ENCODE data around the gene ACTL6B. TPM values are rescaled to one million over a fixed set of nuclear protein-coding genes. Genes with fewer than 3 reads are reported as not detected.
A peak's percentile ranks its signal among the peaks of the same experiment; 100 is the strongest.
"Not testable (repeated sequence)": the region's sequence is repeated elsewhere in the genome, so short reads cannot be mapped to it uniquely, and the experiment has no call there.

Gene ACTL6B
- polyA plus RNA-seq, 2 donors = not detected

DNA sequence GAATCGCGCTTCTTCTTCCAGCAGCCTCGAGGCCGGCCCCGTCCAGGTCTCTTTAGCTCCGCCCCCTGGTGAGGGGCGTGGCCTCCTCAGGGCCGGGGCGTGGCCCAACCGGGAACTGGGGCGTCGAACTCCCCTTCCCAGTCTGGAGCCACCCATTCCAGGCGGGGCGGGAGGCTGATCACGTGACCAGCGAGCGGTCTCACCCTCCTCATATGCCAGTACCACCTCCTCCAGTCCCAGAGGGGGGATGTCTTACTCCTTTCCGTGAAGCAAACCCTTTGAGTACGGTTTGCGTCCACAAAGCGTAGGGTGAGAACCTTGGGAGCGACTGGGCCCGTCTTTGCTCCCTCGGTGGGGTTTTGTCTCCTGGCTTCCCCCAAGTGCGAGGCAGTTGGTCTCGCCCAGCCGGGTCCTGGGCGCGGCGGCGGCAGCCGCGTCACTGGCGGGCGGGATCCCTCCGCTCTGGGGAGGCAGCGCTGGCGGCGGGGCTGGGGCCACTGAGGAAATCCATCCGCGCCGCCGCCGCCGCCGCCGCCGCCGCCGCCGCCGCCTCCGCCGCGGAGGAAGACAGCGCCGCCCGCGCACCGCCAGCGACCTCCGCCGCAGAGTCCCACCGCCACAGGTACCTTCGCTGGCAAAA, 17.2 kb upstream of the ACTL6B start, which contains the start of gene GNB2:
Gene GNB2, plus strand, starts transcription at position 439 of the 640 bp plus-strand sequence. CDS start 2,526 bp downstream, outside the sequence.
- H3K27me3 ChIP-seq (ENCODE audit: control insufficient read depth in 1 of 2, insufficient read depth in 2 of 2, low read length in 2 of 2) = no peaks in the 10 kb centered on the region
- H3K36me3 ChIP-seq (ENCODE audit: control insufficient read depth in 2 of 2, insufficient read depth in 2 of 2, low read length in 1 of 2) = peaks cover 16 to 19% of the 10 kb centered on the region in 2 donors
- no peaks in the 10 kb centered on the region for H3K9me3 ChIP-seq (ENCODE audit: control insufficient read depth in 2 of 2, insufficient read depth in 1 of 2, low read depth in 1 of 2, low read length in 1 of 2)
- H3K4me1 ChIP-seq (ENCODE audit: control insufficient read depth in 2 of 2, insufficient read depth in 2 of 2, low read length in 1 of 2) = peaks cover 2 to 4% of the 10 kb centered on the region in 2 donors
- 0% methylated on average over 31 to 64 of the region's 65 CpGs for WGBS, 2 donors
- H3K4me3 ChIP-seq (ENCODE audit: low read depth in 1 of 2, low read length in 2 of 2) = peak within 1 kb of the TSS; percentile 86 to 96
- peak within 1 kb of the TSS; percentile 96 to 97 for H3K27ac ChIP-seq (ENCODE audit: low read depth in 2 of 2, low read length in 1 of 2)

DNA sequence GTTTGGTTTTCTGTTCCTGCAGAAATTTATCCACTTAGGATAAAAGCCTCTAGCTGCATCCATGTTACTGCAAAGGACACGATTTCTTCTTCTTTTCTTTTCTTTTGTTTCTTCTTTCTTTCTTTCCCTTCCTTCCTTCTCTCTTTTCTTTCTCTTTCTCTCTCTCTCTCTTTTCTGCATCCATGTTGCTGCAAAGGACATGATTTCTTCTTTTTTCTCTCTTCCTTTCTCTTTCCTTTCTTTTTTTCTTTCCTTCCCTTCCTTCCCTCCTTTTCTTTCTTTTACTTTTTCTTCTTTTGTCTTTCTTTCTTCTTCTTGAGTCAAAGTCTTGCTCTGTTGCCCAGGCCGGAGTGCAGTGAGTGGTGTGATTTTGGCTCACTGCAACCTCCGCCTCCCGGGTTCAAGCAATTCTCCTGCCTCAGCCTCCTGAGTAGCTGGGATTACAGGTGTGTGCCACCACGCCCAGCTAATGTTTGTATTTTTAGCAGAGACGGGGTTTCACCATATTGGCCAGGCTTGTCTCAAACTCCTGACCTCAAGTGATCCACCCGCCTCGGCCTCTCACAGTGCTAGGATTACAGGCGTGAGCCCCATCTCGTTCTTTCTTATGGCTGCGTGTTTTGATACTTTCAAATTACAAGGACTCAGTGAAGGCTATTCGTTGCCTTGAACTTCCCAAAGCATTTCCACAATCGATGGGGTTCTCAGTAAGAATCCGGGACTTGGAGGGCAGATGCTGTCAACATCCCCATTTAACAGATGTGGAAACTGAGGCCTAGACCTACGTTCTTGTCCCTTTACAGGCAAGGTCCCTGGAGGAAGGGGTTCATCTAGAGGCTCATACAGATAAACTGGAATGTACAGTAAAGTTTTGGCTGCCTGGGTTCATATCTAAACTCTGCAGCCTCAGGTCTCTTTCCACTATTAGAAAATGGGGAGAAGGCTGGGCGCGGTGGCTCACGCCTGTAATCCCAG, 15.4 kb upstream of the ACTL6B start:
- Histone ChIP-seq H3K36me3 (ENCODE audit: control insufficient read depth in 2 of 2, insufficient read depth in 2 of 2, low read length in 1 of 2) (peaks cover 1 to 3% of the 10 kb centered on the region in 2 donors), H3K27ac (ENCODE audit: low read depth in 2 of 2, low read length in 1 of 2) (no peak overlapping the region), H3K4me1 (ENCODE audit: control insufficient read depth in 2 of 2, insufficient read depth in 2 of 2, low read length in 1 of 2) (peaks cover 2 to 3% of the 10 kb centered on the region in 2 donors), H3K4me3 (ENCODE audit: low read depth in 1 of 2, low read length in 2 of 2) (no peak overlapping the region), H3K27me3 (ENCODE audit: control insufficient read depth in 1 of 2, insufficient read depth in 2 of 2, low read length in 2 of 2) (no peaks in the 10 kb centered on the region), H3K9me3 (ENCODE audit: control insufficient read depth in 2 of 2, insufficient read depth in 1 of 2, low read depth in 1 of 2, low read length in 1 of 2) (no peaks in the 10 kb centered on the region)
- WGBS, 2 donors = 91 to 92% methylated on average over 18 of the region's 18 CpGs

DNA sequence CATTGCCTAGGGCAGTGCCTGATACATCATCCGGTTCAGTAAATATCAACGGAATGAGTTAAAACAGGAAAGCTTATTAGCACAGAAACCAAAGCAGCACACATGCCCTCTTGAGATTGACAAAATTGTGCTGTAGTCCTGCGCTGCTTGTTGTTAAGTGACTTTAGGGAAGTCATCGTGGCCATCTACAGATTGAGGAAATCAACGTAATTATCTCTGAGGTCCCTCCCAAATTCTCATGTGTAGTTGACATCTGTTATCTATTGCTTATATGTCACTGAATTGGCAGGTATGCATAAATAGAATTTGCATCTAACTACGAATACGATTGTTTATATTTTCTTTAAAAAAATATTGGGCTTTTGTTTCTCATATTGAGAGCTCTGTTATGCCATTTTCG, 13.8 kb upstream of the ACTL6B start:
- Histone ChIP-seq H3K27me3 (ENCODE audit: control insufficient read depth in 1 of 2, insufficient read depth in 2 of 2, low read length in 2 of 2) (no peaks in the 10 kb centered on the region), H3K27ac (ENCODE audit: low read depth in 2 of 2, low read length in 1 of 2) (no peak overlapping the region), H3K4me1 (ENCODE audit: control insufficient read depth in 2 of 2, insufficient read depth in 2 of 2, low read length in 1 of 2) (no peaks in the 10 kb centered on the region), H3K4me3 (ENCODE audit: low read depth in 1 of 2, low read length in 2 of 2) (no peak overlapping the region), H3K36me3 (ENCODE audit: control insufficient read depth in 2 of 2, insufficient read depth in 2 of 2, low read length in 1 of 2) (no peaks in the 10 kb centered on the region), H3K9me3 (ENCODE audit: control insufficient read depth in 2 of 2, insufficient read depth in 1 of 2, low read depth in 1 of 2, low read length in 1 of 2) (no peaks in the 10 kb centered on the region)
- WGBS, 2 donors = 68 to 73% methylated on average over 8 of the region's 8 CpGs

DNA sequence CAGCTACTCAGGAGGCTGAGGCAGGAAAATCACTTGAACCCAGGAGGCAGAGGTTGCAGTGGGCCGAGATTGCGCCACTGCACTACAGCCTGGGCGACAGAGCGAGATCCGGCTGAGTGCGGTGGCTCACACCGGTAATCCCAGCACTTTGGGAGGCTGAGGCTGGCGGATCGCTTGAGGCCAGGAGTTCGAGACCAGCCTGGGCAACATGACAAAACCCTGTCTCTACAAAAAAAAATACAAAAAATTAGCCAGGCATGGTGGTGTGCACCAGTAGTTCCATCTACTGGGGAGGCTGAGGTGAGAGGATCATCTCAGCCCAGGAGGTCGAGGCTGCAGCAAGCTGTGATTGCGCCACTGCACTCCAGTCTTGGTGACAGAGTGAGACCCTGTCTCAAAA, 12.9 kb upstream of the ACTL6B start:
- 94 to 96% methylated on average over 12 of the region's 12 CpGs for WGBS, 2 donors
- not testable (repeated sequence) for H3K9me3 ChIP-seq (ENCODE audit: control insufficient read depth in 2 of 2, insufficient read depth in 1 of 2, low read depth in 1 of 2, low read length in 1 of 2); H3K36me3 ChIP-seq (ENCODE audit: control insufficient read depth in 2 of 2, insufficient read depth in 2 of 2, low read length in 1 of 2); H3K4me1 ChIP-seq (ENCODE audit: control insufficient read depth in 2 of 2, insufficient read depth in 2 of 2, low read length in 1 of 2); H3K27ac ChIP-seq (ENCODE audit: low read depth in 2 of 2, low read length in 1 of 2); H3K27me3 ChIP-seq (ENCODE audit: control insufficient read depth in 1 of 2, insufficient read depth in 2 of 2, low read length in 2 of 2); H3K4me3 ChIP-seq (ENCODE audit: low read depth in 1 of 2, low read length in 2 of 2)

DNA sequence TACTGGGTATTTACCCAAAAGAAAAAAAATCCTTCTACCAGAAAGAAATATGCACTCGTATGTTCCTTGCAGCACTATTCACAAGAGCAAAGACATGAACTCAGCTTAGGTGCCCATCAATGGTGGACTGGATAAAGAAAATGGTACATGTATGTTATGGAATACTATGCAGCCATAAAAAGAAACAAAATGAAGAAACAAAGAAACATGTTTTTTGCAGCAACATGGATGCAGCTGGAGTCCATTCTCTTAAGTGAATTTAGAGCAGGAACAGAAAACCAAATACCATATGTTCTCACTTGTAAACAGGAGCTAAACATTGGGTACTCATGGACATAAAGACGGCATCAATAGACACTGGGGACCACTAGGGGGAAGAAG, 11.8 kb upstream of the ACTL6B start:
- WGBS, 2 donors = 82 to 91% methylated on average over 2 of the region's 2 CpGs
- Histone ChIP-seq H3K4me3 (ENCODE audit: low read depth in 1 of 2, low read length in 2 of 2) (no peak overlapping the region), H3K27ac (ENCODE audit: low read depth in 2 of 2, low read length in 1 of 2) (no peak overlapping the region), H3K9me3 (ENCODE audit: control insufficient read depth in 2 of 2, insufficient read depth in 1 of 2, low read depth in 1 of 2, low read length in 1 of 2) (no peaks in the 10 kb centered on the region), H3K27me3 (ENCODE audit: control insufficient read depth in 1 of 2, insufficient read depth in 2 of 2, low read length in 2 of 2) (no peaks in the 10 kb centered on the region), H3K36me3 (ENCODE audit: control insufficient read depth in 2 of 2, insufficient read depth in 2 of 2, low read length in 1 of 2) (no peaks in the 10 kb centered on the region), H3K4me1 (ENCODE audit: control insufficient read depth in 2 of 2, insufficient read depth in 2 of 2, low read length in 1 of 2) (no peaks in the 10 kb centered on the region)

DNA sequence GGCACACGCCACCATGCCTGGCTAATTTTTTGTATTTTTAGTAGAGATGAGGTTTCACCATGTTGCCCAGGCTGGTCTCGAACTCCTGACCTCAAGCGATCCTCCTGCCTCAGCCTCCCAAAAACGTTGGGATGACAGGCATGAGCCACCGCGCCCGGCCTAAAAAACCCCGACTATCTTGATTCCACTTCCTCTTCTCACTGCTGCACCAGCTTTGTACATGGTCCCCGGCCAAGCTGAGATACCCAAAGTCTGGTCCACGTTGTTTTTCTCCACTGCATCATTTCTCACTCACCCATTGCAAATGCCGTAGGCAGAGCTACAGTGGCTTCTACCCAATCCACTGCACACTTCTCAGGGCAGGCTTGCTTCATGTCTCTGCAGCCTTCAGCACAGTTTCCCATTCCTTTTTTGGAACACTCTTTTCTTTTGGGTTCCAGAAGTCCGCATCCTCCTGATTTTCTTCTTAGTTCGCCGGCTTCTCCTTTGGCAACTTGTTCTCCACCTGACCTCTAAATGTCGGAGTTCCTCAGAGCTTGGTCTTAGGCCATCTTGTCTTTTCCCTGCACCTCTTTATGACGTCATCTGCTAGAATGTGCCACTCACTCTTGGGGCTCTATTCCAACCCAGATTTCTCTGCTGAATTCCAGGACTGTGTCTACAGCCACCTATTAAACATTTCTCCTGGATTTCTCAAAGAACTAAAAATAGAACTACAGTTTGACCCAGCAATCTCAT, 11.3 kb upstream of the ACTL6B start:
- WGBS, 2 donors = 73 to 79% methylated on average over 16 of the region's 16 CpGs

DNA sequence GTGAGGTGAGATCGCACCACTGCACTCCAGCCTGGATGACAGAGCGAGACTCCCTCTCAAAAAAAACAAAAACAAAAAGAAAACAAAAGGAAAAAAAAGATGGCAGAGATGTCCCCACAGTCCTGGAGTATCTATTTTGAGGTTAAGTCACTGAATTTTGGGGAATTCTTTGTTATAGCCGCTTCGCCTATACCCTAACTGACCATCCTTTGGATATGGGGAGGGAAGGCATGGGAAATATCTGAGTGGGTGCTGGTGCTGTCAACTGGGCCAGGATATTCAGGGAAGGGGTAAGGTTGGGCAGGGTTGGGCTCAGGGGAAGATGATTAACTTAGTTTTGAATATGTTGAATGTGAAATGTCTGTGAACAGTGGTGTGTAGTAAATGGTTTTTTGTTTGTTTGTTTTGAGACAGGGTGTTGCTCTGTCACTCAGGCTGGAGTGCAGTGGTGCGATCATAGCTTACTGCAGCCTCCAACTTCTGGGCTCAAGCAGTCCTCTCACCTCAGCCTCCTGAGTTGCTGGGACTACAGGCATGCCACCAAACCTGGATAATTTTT, 9.0 kb upstream of the ACTL6B start:
- Histone ChIP-seq H3K27ac (ENCODE audit: low read depth in 2 of 2, low read length in 1 of 2) (no peak overlapping the region), H3K36me3 (ENCODE audit: control insufficient read depth in 2 of 2, insufficient read depth in 2 of 2, low read length in 1 of 2) (no peaks in the 10 kb centered on the region)
- WGBS, 2 donors = 92 to 96% methylated on average over 5 of the region's 5 CpGs

More for the DNA sequence above, 11.3 kb upstream of the ACTL6B start:
- Histone ChIP-seq H3K27me3 (ENCODE audit: control insufficient read depth in 1 of 2, insufficient read depth in 2 of 2, low read length in 2 of 2) (no peaks in the 10 kb centered on the region), H3K9me3 (ENCODE audit: control insufficient read depth in 2 of 2, insufficient read depth in 1 of 2, low read depth in 1 of 2, low read length in 1 of 2) (no peaks in the 10 kb centered on the region), H3K4me1 (ENCODE audit: control insufficient read depth in 2 of 2, insufficient read depth in 2 of 2, low read length in 1 of 2) (no peaks in the 10 kb centered on the region), H3K27ac (ENCODE audit: low read depth in 2 of 2, low read length in 1 of 2) (no peak overlapping the region), H3K4me3 (ENCODE audit: low read depth in 1 of 2, low read length in 2 of 2) (no peak overlapping the region), H3K36me3 (ENCODE audit: control insufficient read depth in 2 of 2, insufficient read depth in 2 of 2, low read length in 1 of 2) (no peaks in the 10 kb centered on the region)

DNA sequence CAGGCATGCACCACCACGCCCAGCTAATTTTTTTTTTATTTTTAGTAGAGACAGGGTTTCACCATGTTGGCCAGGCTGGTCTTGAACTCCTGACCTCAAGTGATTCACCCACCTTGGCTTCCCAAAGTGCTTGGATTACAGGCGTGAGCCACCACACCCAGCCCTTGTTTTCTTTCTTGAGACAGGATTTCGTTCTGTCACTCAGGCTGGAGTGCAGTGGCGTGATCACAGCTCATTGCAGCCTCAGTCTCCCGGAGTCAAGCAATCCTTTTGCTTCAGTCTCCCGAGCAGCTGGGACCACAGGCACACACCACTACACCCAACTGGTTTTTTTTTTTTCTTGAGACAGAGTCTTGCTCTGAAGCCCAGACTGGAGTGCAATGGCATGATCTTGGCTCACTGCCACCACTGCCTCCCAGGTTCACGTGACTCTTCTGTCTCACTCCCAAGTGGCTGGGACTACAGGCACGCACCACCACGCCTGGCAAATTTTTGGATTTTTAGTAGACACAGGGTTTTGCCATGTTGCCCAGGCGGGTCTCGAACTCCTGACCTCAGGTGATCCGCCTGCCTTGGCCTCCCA, 6.0 kb upstream of the ACTL6B start:
- not testable (repeated sequence) for H3K36me3 ChIP-seq (ENCODE audit: control insufficient read depth in 2 of 2, insufficient read depth in 2 of 2, low read length in 1 of 2); H3K27me3 ChIP-seq (ENCODE audit: control insufficient read depth in 1 of 2, insufficient read depth in 2 of 2, low read length in 2 of 2); H3K9me3 ChIP-seq (ENCODE audit: control insufficient read depth in 2 of 2, insufficient read depth in 1 of 2, low read depth in 1 of 2, low read length in 1 of 2); H3K4me1 ChIP-seq (ENCODE audit: control insufficient read depth in 2 of 2, insufficient read depth in 2 of 2, low read length in 1 of 2); H3K4me3 ChIP-seq (ENCODE audit: low read depth in 1 of 2, low read length in 2 of 2)
- H3K27ac ChIP-seq (ENCODE audit: low read depth in 2 of 2, low read length in 1 of 2) = peak overlapping the region in 1 of 2 donors; percentile 15
- 62 to 65% methylated on average over 12 of the region's 12 CpGs for WGBS, 2 donors

More for the DNA sequence above, 9.0 kb upstream of the ACTL6B start:
- no peaks in the 10 kb centered on the region for H3K4me1 ChIP-seq (ENCODE audit: control insufficient read depth in 2 of 2, insufficient read depth in 2 of 2, low read length in 1 of 2)
- H3K4me3 ChIP-seq (ENCODE audit: low read depth in 1 of 2, low read length in 2 of 2) = no peak overlapping the region
- no peaks in the 10 kb centered on the region for H3K27me3 ChIP-seq (ENCODE audit: control insufficient read depth in 1 of 2, insufficient read depth in 2 of 2, low read length in 2 of 2)
- no peaks in the 10 kb centered on the region for H3K9me3 ChIP-seq (ENCODE audit: control insufficient read depth in 2 of 2, insufficient read depth in 1 of 2, low read depth in 1 of 2, low read length in 1 of 2)
